ENCODE results near the gene NT5DC2.
A peak's percentile ranks its signal among the peaks of the same experiment; 100 is the strongest.

Gene NT5DC2

DNA sequence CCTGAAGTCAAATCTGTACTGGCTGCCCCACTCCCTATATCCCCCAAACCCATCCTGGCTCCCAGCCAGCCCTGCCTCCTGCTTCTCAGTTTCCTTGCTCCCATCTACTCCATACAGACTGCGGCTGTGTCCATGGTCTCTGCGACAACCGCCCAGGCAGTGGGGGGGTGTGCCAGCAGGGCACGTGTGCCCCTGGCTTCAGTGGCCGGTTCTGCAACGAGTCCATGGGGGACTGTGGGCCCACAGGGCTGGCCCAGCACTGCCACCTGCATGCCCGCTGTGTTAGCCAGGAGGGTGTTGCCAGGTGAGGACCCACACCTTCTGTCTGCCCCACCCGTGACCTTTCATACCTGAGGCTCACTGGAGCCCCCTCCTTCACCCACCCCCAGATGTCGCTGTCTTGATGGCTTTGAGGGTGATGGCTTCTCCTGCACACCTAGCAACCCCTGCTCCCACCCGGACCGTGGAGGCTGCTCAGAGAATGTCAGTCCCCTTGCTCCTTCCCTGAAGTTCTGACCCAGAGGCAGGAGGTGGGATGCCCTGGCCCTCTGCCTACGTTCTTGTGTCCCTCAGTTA lies 23.8 kb downstream of the NT5DC2 start:
- no peak for DNase-seq

DNA sequence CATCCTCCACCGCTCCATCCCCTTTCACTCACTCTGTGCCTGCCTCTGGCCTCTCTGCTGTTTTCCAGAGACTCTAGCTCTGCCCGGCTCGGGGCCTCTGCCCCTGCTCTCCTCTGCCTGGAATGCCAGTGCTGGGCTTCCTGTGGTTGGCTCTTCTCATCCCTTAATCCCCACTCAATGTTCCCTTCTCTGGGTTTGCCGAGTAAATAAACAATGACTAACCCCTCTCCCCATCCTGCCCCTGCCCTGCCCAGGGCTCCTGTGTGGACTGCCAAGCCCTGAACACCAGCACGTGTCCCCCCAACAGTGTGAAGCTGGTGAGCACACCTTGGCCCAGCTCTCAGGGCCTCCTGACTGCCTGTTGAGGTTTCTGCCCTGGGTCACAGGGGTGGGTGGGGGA lies 26.3 kb downstream of the NT5DC2 start:
- DNase-seq = no peak

DNA sequence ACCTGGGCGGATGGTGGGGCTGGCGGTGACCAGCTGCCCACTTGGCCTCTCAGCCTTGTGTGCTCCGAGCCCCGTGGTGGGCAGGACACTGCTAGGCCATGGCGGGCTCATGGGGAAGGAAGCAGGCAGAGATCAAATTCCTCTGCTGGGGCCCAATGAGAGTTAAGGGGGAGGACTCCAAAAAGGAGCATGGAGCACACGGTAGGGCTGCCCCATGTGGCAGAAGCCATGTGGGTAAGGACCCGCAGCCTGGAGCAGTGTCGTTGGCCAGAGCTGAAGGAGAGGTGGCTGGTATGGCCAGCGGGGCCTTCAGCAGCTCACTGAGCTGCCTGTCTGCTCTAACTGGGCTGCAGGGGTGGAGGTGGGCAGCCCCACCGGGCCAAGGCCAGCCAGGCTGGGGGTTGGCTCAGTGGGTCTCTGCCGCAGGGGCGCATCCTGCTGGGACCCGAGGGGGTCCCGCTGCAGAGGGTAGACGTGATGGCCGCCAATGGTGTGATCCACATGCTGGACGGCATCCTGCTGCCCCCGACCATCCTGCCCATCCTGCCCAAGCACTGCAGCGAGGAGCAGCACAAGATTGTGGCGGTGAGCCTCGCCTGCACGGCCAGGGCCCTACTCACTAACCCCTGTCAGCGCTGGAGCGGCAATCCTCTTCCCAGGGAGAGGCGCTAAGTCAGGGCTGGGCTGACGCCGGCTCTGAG lies 27.2 kb downstream of the NT5DC2 start:
- no peak for DNase-seq

DNA sequence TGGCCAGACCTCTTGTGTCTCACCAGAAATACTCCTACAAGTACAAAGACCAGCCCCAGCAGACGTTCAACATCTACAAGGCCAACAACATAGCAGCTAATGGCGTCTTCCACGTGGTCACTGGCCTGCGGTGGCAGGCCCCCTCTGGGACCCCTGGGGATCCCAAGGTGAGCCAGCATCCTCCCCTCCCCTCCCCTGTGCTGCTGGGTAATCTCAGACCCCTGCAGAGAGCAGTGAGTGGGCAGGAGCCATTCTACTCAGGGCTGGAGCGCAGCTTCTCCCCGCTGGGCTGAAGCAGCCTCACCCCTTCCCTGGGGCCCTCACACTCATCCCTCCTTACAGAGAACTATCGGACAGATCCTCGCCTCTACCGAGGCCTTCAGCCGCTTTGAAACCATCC lies 28.7 kb downstream of the NT5DC2 start:
- no peak for DNase-seq

DNA sequence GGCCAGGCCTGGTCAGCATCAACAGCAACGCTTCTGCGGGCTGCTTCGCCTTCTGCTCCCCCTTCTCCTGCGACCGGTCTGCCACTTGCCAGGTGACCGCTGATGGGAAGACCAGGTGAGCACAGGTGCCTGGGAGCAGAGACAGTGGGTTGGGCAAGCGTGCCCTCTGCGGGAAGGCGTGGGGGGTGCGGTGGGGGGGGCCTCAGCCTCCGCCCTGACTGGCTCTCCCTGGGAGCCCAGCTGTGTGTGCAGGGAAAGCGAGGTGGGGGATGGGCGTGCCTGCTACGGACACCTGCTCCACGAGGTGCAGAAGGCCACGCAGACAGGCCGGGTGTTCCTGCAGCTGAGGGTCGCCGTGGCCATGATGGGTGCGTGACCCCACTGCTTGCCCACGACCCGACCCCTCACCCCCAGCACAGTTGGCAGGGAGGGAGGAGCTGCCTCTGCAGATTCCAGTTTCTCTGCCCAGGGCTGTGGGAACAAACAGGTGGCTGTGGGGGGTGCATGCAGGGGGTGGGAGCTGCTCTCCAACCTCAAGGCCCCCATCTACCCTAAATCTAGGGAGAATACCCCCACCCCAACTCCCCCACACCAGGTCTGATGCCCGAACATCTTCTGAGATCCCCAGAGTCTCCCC lies 29.8 kb downstream of the NT5DC2 start:
- DNase-seq = no peak

DNA sequence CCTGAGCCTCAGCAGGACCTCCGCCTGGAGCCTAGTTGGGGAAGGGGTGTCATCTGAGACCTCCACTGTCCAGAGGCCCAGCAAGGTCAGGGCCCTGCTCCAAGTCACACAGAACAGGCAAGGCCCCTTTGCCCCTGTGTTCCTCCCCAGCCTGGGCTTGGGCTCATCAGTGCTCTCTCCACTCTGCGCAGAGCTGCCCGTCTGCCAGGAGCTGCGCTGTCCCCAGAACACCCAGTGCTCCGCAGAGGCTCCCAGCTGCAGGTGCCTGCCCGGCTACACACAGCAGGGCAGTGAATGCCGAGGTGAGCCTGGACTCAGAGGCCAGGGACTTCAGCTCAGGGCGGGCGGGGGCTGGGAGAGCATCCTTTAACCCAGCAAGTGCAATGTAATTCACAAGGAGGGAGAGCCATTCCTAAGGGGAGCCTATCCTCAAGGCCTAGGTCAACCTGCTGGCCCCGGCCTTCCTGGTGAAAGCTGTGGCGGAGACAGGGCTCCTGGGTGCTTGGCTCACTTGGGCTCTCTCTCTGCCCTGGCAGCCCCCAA lies 30.8 kb downstream of the NT5DC2 start:
- DNase-seq = no peak

DNA sequence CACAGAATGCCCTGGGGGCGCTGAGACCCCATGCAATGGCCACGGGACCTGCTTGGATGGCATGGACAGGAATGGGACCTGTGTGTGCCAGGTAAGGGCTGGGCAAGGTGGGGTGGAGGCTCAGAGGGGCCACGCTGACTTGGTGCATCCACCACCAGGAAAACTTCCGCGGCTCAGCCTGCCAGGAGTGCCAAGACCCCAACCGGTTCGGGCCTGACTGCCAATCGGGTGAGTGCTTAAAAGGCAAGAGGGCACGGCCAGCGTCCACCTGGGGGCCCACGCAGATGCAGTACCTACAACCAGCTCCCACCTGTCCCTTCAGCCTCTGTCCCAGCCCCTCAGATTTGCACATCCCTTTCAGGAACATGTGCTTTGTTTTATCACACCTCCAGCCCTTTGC lies 31.7 kb downstream of the NT5DC2 start:
- no peak for DNase-seq

DNA sequence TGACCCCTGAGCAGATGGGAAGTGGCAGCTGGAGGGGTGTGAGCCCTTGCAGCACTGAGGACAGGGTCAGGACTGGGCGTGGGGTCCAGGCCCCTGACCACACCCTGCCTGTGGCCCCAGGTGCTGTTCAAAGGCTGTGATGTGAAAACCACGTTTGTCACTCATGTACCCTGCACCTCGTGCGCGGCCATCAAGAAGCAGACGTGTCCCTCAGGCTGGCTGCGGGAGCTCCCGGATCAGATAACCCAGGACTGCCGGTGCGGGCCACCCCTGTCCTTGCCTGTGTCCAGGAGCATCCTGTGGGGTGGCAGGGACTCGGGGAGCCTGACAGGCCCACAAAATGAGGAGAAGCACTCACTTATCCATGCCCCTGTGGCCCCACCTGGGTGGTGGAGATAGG lies 32.6 kb downstream of the NT5DC2 start:
- DNase-seq = no peak

DNA sequence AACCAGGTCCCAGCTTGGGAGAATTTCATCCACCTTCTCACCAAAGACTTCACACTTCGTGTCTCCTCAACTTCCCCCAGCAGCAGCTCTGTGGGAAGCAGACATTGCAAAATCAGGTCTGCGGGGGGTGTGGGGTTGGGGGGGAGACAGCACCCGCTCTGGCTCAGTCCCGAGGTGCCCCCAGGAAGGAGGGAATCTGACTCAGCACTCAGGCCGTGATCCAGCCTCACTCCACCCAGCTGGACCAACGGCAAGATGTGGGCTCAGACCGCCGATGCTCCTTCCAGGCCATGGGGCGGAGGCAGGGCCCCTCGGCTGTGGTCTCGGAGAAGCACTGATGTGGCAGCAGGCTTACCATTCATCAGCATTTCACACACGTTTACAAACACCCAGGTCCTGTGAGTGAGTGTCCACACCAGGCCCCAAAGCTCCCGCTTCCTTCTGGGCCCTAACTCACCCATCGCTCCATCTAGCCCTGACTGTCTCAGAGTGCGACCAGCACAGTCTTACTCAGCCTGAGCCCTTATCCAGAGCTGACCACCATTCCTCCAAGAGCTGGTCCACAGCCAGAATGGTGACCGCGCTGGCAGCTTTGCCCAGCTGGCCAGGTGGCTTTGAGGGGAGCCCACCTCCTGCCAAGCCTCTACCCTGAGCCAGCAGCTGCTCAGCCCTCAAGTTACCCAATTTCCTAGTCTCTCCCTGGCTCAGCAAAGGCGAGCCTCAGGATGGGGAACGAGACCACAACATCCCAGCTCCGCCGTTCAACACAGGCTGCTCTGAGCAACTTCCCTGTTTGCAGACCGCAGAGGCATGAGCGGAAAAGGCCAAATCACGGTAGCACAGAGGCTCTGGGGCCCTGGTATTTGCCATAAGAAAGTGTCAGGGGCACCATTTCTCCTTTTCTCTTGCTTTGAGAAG lies 35.3 kb downstream of the NT5DC2 start:
- DNase-seq = peak; percentile 95 to 97 (median 96)

DNA sequence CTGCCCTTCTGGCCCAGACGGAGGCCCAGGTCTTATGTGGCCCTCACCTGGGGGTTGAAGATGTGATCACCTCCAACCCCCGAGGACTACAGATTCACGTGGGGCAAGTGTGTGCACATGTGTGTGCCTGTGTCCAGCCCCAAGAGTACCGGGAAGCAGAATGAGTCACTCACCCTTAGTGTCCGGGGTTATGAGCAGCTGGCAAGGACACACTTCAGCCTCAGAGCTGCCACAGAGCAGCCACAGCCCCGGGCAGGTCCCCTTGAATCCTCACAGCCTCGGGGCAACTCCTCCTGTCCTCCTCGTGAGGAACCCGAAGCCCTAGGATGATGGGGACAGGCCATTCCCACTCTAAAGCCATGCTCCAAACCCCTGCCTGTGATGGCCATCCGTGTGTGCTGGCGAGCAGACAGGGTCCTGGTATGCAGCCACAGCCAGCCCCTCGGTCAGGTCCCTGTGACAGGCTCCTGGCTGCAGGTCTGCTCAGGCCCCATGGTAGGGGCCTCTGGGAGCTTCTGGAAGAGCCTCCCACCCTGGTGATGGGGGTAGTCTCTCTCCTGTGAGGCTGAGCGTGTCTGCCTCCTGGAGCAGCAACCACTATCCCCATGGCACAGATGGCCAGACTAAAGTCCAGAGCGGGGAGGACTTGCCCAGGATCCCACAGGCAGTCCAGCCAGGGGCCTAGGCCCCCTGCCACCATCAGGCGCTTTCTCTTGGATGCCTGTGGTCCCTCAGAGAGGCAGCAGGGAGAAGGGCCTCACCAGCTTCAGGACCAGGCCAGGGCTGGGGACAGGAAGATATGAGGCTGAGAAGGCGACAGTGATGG lies 37.7 kb downstream of the NT5DC2 start:
- peak; percentile 59 to 68 (median 64) for DNase-seq

DNA sequence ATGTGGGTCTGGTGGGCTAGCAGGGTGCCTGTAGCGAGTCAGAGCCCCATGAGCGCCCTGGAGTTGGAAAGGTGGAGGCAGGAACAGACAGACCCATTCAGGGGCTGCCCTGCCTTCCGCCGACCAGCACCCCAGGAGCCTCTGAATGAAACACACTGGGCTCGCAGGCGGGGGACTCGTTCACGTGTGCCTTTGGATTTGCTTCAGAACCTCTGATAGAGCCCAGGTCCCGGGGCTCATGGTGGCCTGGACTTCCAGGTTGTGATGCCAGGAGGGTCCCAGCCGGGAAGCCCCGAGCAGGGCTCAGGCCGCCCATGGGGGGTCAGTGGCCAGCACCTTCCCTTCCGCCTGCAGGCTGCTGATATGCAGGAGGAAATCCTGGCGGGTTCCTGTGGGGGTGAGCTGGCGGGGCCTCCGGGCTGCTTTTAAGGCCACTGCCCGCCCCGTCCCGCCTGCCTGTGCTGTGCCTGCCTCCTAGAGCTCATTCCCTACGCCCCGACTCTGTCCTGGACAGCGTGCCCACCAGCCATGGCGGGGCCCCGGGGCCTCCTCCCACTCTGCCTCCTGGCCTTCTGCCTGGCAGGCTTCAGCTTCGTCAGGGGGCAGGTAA lies 38.7 kb downstream of the NT5DC2 start, which contains the start of gene STAB1:
STAB1 (plus strand) TSS at position 453 of the 610 bp plus-strand sequence; CDS start at position 529, 76 bp downstream.
- peak; percentile 61 to 87 (median 74) for DNase-seq

DNA sequence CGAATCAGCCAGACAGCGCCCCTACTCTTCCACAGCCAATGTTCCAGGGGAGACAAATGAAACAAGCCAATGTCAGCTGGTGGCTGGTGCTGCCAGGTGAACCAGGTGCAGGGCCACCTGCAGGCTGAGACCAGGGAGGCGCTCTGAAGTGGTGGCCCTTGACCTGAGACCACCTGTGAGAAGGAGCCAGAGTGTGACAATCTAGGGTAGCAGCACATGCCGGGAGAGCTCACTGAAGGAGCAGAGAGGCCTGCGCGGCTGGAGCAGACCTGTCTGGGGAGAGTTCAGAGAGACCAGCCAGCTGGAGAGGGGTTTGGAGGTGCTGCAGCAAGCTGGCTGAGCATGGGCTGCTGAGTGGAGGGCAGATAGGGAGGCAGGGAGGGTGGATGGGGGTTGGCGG lies 39.2 kb downstream of the NT5DC2 start:
- DNase-seq = peak in 1 of 4 experiments; percentile 26

DNA sequence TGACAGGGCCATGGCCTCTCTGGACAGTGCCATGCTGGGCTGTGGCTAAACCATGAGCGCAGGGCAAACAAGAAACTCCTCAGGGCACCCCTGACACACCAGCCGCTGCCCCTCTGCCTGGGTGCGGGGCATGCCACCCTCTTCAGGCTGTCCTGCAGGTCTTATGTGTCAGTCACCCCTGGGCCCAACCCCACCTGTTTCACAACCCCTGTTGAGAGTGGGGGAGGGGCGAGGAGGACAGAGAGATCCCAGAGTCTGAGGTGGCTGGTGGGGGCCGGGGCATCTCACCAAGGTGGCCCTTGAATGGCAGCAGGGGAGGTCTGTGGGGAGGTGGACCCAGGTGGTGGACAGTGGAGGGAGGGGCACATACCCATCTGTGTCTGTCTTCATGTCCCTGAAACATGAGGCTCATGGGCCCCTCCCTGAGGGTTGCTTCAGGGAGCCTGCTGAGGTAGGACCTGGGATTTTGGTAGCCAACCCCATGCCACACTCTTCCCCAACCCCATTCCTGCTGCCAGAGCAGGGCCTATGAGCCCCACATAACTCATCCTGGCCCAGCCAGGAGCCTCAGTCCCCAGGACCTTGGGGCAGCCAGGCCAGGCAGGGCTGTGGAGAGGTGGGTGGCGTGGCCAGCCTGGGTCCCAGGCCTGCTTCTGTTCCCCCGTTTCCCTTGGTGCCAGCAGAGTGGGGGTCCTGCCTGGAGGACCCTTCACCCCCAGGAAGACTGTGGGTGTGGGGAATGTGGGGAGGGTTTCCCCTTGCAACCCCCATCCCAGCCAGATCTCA lies 40.2 kb downstream of the NT5DC2 start:
- DNase-seq = no peak

DNA sequence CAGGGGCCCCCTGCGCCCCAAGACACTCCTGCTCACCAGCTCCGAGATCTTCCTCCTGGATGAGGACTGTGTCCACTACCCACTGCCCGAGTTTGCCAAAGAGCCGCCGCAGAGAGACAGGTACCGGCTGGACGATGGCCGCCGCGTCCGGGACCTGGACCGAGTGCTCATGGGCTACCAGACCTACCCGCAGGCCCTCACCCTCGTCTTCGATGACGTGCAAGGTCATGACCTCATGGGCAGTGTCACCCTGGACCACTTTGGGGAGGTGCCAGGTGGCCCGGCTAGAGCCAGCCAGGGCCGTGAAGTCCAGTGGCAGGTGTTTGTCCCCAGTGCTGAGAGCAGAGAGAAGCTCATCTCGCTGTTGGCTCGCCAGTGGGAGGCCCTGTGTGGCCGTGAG lies 41.6 kb downstream of the NT5DC2 start:
- DNase-seq = no peak

DNA sequence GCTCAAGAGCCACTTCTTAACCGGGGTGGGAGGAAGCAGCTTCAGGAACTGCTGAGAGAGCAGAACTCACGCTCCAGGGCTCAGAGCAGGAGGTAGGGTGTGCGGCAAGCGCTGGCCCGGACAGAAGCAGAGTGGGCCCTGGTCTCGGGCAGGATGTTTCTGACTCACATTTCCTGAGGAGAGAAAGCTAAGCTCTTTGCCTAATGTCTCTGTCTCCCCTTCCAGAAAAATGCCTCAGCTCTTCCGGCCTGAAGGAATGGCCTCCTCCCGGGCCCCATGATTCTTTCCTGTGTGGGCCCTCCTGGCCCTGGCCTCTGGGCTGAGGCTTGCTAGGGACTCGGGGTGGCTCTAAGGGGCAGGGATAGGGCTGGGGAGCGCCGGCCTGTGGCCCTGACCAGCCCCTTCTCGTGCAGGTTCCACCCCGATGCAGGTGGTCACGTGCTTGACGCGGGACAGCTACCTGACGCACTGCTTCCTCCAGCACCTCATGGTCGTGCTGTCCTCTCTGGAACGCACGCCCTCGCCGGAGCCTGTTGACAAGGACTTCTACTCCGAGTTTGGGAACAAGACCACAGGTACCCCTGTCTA lies 42.6 kb downstream of the NT5DC2 start:
- DNase-seq = peak; percentile 85 to 93 (median 92)

DNA sequence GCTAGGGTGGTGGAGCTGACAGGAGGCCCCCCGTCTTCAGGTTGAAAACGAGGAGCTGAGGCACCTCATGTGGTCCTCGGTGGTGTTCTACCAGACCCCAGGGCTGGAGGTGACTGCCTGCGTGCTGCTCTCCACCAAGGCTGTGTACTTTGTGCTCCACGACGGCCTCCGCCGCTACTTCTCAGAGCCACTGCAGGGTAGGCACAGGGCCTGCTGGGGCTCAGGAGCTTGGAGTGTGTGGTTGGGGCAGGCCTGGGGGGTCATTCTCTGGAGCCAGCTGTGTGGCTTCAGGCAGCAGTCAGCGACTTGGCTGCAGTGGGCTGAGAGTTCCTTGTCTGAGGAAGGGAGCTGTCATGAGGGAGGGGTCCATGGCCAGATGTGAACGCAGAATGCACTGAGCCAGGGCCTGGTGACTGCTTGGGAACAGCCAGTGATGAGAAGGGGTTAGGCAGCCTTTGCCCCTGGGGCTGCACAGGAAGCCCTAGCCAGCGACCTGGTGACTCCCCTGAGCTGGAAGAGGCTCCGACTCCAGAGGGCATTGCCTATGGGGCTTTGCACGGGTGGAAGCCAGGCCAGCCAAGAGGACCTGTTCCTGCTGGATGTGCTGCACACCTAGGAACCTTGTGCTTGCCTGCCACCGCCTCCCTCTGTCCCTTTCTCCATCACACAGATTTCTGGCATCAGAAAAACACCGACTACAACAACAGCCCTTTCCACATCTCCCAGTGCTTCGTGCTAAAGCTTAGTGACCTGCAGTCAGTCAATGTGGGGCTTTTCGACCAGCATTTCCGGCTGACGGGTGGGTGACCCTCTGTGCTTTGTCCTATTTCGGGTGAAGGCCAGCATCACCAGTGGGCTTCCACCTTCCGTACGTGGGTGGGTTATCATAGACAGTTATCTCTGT lies 43.4 kb downstream of the NT5DC2 start:
- DNase-seq = no peak

DNA sequence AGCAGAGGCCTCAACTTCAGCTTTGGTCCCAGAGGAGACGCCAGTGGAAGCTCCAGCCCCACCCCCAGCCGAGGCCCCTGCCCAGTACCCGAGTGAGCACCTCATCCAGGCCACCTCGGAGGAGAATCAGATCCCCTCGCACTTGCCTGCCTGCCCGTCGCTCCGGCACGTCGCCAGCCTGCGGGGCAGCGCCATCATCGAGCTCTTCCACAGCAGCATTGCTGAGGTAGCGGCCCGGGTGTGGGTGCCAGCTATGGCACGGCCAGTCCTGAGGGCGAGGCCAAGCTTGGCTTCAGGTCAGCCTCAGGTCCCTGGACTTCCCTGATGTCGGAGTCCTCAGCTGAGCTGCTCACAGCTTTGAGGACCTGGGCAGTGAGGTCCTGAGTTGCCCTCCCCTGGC lies 44.2 kb downstream of the NT5DC2 start:
- no peak for DNase-seq

DNA sequence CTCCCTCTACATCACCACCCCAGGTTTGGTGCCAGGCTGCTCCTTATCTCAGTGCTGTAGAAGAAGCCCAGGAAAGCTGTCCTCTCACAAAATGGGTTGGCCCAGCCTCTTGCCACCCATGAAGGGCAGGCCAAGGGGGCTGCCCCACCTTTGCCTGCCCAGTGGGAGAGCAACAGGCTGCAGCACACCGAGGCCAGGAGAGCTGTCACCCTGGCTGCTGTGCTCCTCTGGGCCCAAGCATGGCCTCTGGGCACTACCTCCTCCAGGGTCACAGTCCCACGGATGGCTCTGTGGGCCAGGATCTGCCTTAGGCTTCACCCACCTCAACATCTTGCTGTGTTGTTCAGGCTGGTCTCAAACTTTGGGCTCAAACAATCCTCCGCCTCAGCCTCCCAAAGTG lies 44.9 kb downstream of the NT5DC2 start:
- DNase-seq = no peak
